Erythroblast (primary cell): ENCODE measurements around the gene IL17D.

Source experiments
- GATA1 ChIP-seq: IDR thresholded peaks from 2 replicates; pipeline ENCODE4 v1.6.1; 2011; ENCODE audit warnings: low read depth, mild to moderate bottlenecking, control low read depth, low read length, moderate library complexity
- POLR2A ChIP-seq: IDR thresholded peaks from 2 replicates; pipeline ENCODE4 v1.6.1; 2011; ENCODE audit warnings: mild to moderate bottlenecking, low read length

GRCh38 chr13:20713014-20713376 is 9.5 kb downstream of the IL17D start:
- TF ChIP-seq POLR2A (no peak), GATA1 (no peak)
